Lung (tissue), 12 donors: ENCODE measurements around the gene KSR1. TPM values are rescaled to one million over a fixed set of nuclear protein-coding genes. Genes with fewer than 3 reads are reported as not detected.

Experiments used
- ATAC-seq: fragments of 200-7000 bp; cut with Tn5 transposase; one replicate; pipeline ENCODE4 v1.9.1; 2020; ENCODE audit warnings: moderate number of reproducible peaks; ENCODE audit not compliant: insufficient read depth, low FRiP score
- DNase-seq, 3 donors: peaks; one replicate each; pipeline ENCODE4 v3.0.0-alpha.2; 2013 to 2017
- H3K27ac ChIP-seq, 2 donors: one replicate each; pipeline ENCODE4 v1.5.1; 2013; ENCODE audit warnings: mild to moderate bottlenecking in 2 of 2, moderate library complexity in 2 of 2, control low read depth in 1 of 2, inconsistent platforms in 1 of 2, low read depth in 1 of 2, low read length in 1 of 2
- H3K27me3 ChIP-seq, 3 donors: one replicate each; pipeline ENCODE4 v1.5.1; 2013; ENCODE audit warnings: low read length in 2 of 3; ENCODE audit not compliant: control insufficient read depth in 3 of 3, insufficient read depth in 3 of 3
- H3K36me3 ChIP-seq, 4 donors: one replicate each; pipeline ENCODE4 v1.5.1; 2013; ENCODE audit warnings: low read length in 4 of 4, mild to moderate bottlenecking in 1 of 4, moderate library complexity in 1 of 4; ENCODE audit not compliant: control insufficient read depth in 4 of 4, insufficient read depth in 4 of 4
- H3K4me1 ChIP-seq, 5 donors: one replicate each; pipeline ENCODE4 v1.5.1; 2013; ENCODE audit warnings: low read length in 5 of 5, mild to moderate bottlenecking in 2 of 5, moderate library complexity in 1 of 5; ENCODE audit not compliant: control insufficient read depth in 5 of 5, insufficient read depth in 5 of 5
- H3K4me3 ChIP-seq: one replicate; pipeline ENCODE4 v1.5.1; 2013; ENCODE audit warnings: mild to moderate bottlenecking, control low read depth, moderate library complexity
- H3K9ac ChIP-seq, 2 donors: one replicate each; pipeline ENCODE4 v1.5.1; 2013; ENCODE audit warnings: low read length in 2 of 2, control low read depth in 1 of 2; ENCODE audit not compliant: insufficient read depth in 1 of 2
- H3K9me3 ChIP-seq, 4 donors: one replicate each; pipeline ENCODE4 v1.5.1; 2013; ENCODE audit warnings: low read length in 3 of 4, mild to moderate bottlenecking in 1 of 4, moderate library complexity in 1 of 4; ENCODE audit not compliant: control insufficient read depth in 4 of 4, insufficient read depth in 3 of 4
- WGBS, 2 donors: extraction: QIAGEN DNeasy Blood & Tissue Kit; methylation state at CpG; one replicate each; pipeline ENCODE4 v1.1.7; 2013; 5-methylcytosine and 5-hydroxymethylcytosine counted together
- polyA plus RNA-seq, 2 donors: library from polyadenylated mRNA; stranded (reverse); fragments of 200-250 nt; gene quantifications; one replicate each; pipeline ENCODE4 v1.2.1, GENCODE V29; 2013
- total RNA-seq, 2 donors: library from RNA; depleted of rRNA in 1 of 2; stranded (reverse); fragments of >200 nt in 1 of 2; gene quantifications; one replicate each; pipeline ENCODE4 v1.2.1, GENCODE V29; 2014 to 2021
- TF ChIP-seq, protein P1 (sequence below): IDR thresholded peaks from 2 replicates; pipeline ENCODE4 v1.5.1; 2012; ENCODE audit warnings: mild to moderate bottlenecking; ENCODE audit errors: control extremely low read depth, extremely low read depth
- donor health status: control.
- donor health status: control.
- donor health status: Bipolar disorder and iron deficiency.
- donor health status: healthy.
- donor health status: DM: yes; HTN: yes; CAD: no.

KSR1 gene
- total and polyA plus RNA-seq, 4 donors: 26.8 to 70.0 (median 42.3) TPM

DNA sequence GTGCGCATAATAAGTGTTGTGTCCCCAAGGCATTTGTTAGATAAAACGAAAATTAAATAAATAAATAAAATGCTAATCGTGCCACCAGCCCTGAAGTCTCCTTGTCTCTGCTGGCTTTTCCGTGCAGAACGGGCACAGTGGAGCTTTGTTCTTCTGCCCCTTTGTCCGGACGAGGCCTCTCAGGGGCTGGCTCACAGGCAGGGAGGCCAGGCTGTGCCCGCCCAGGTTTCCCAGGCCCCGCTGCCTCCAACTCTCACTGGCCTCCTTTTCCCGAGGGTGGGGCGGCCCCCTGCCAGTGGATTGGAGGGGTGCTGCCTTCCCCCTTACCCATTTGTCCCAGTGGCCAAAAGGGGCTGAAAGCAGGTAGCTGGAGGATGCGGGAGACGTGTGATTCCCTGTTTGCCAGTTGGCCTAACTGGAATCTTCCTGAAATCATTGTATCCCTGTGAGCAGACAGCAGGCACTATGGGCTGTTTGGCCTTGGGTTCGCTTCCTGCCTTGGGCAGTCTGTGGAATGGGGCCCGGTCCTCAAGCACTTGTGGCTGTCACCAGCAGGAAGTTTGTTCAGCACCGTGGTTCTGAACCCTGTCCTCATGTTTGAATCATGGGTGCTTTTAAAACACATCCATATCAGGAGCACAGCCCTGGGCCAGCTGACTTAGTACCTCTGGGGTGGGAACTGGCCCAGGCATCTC is 64.4 kb downstream of the KSR1 start:
- H3K9me3 ChIP-seq: no peaks in the 10 kb centered on the region
- no peaks in the 10 kb centered on the region for H3K36me3 ChIP-seq
- H3K4me1 ChIP-seq: peaks cover 0 to 42% (median 25%) of the 10 kb centered on the region in 5 donors
- H3K9ac ChIP-seq: no peak overlapping the region
- TF ChIP-seq, protein P1, sequence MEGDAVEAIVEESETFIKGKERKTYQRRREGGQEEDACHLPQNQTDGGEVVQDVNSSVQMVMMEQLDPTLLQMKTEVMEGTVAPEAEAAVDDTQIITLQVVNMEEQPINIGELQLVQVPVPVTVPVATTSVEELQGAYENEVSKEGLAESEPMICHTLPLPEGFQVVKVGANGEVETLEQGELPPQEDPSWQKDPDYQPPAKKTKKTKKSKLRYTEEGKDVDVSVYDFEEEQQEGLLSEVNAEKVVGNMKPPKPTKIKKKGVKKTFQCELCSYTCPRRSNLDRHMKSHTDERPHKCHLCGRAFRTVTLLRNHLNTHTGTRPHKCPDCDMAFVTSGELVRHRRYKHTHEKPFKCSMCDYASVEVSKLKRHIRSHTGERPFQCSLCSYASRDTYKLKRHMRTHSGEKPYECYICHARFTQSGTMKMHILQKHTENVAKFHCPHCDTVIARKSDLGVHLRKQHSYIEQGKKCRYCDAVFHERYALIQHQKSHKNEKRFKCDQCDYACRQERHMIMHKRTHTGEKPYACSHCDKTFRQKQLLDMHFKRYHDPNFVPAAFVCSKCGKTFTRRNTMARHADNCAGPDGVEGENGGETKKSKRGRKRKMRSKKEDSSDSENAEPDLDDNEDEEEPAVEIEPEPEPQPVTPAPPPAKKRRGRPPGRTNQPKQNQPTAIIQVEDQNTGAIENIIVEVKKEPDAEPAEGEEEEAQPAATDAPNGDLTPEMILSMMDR: no peak
- no peak overlapping the region for H3K27ac ChIP-seq
- ATAC-seq: no peak
- peak in 1 of 3 donors; percentile 52 for DNase-seq
- H3K4me3 ChIP-seq: no peak overlapping the region
- 80 to 81% methylated on average over 16 of the region's 16 CpGs for WGBS, 2 donors
- H3K27me3 ChIP-seq: no peaks in the 10 kb centered on the region

DNA sequence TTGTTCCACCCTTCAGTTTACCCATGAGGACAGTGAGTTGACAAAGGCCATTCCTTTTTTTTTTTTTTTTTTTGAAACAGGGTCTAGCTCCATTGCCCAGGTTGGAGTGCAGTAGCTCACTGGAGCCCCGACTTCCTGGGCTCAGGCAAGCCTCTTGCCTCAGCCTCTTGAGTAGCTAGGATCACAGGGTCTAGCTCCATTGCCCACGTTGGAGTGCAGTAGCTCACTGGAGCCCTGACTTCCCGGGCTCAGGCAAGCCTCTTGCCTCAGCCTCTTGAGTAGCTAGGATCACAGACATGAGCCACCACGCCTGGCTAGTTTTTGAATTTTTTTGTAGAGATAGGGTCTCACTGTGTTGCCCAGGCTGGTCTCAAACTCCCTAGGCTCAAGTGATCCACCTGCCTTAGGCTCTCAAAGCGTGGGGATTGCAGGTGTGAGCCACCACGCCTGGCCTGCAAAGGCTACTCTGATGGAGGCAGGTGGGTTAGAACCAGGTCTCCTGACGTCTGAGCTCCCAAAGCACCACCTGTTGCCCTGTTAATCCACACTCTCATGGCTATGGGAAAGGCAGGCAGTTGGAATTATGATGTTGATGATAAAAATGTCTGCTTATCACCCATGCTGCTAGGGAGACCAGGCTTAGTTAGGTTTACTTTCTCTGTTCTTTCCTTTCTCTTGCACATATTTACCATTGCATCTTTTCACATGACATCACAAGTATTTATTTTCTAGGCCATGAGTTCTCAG is 65.2 kb downstream of the KSR1 start:
- Histone ChIP-seq H3K9ac (no peak overlapping the region), H3K27me3 (no peaks in the 10 kb centered on the region), H3K9me3 (no peaks in the 10 kb centered on the region), H3K4me1 (peaks cover 0 to 48% (median 25%) of the 10 kb centered on the region in 5 donors), H3K36me3 (no peaks in the 10 kb centered on the region), H3K4me3 (no peak overlapping the region), H3K27ac (no peak overlapping the region)
- TF ChIP-seq, protein P1: no peak
- DNase-seq (no peak), ATAC-seq (no peak)
- 89 to 93% methylated on average over 7 of the region's 7 CpGs for WGBS, 2 donors

DNA sequence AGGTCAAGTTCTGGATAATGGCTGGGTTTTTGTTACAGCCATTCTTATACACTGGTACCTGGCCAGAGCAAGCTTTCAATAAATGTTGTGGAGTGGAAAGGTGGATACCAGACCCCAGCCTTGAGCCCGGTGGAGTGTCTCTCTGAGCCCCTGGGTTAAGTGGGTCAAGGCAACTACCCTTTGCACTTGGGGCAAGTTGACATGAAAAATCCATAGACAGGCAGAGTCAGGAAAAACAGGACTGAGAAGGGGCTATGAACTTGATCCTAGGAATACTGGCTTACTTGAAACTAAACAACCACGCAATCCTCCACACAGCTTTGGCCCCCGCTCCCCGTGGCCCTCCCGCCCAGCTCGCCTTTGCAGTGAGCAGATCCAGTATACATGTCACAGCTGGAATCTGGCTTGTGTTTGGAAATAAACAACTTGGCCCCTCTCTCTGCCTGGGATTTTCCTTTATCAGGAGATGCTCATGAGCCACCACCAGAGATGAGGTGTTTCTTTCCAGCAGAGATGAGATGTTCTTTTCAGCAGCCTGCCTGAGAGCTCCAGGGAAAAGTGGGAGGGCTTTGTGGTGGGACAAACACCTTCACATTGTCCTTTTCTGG is 65.9 kb downstream of the KSR1 start:
- Histone ChIP-seq H3K4me3 (no peak overlapping the region), H3K4me1 (peaks cover 0 to 53% (median 26%) of the 10 kb centered on the region in 5 donors), H3K36me3 (no peaks in the 10 kb centered on the region), H3K27me3 (no peaks in the 10 kb centered on the region), H3K9ac (no peak overlapping the region), H3K27ac (no peak overlapping the region), H3K9me3 (no peaks in the 10 kb centered on the region)
- no peak for ATAC-seq
- 91 to 92% methylated on average over 6 of the region's 6 CpGs for WGBS, 2 donors
- DNase-seq: peak; percentile 79 to 89 (median 87)
- TF ChIP-seq, protein P1: no peak
